Keratinocyte (primary cell): ENCODE measurements around the gene P4HB.

ENCODE experiments used
- CTCF ChIP-seq, 3 experiments: IDR thresholded peaks in 1 of 3; conservative IDR thresholded peaks in 1 of 3; optimal IDR thresholded peaks in 1 of 3; 2 replicates in 2 of 3; 3 replicates in 1 of 3; pipeline versions ENCODE3 to v1.5.1; 2011; ENCODE audit warnings: low read length in 3 of 3, mild to moderate bottlenecking in 3 of 3, moderate library complexity in 2 of 3, control low read depth in 1 of 3, inconsistent platforms in 1 of 3; ENCODE audit not compliant: insufficient read depth in 2 of 3; ENCODE audit errors: extremely low read depth in 1 of 3
- EZH2 ChIP-seq: IDR thresholded peaks from one replicate; pipeline ENCODE4 v1.6.1; 2012; ENCODE audit warnings: inconsistent platforms, mild to moderate bottlenecking, low read length, moderate library complexity

- no peak for TF ChIP-seq CTCF (optimal IDR thresholded peaks at IDR 0.05 in 1 of 3, IDR thresholded peaks at IDR 0.05 in 1 of 3, conservative IDR thresholded peaks at IDR 0.05 in 1 of 3; ENCODE audit: extremely low read depth in 1 of 3, insufficient read depth in 2 of 3, low read length in 3 of 3)
- no peak for TF ChIP-seq EZH2
Observed at GRCh38 chr17:81904600-81905423, 44.5 kb upstream of the P4HB start.
